Ishikawa (cell line): ENCODE measurements around the gene EEIG1.

Experiments used
- MAX ChIP-seq: IDR thresholded peaks from 2 replicates; pipeline ENCODE4 v1.6.1; 2012
- REST ChIP-seq: IDR thresholded peaks from 2 replicates; pipeline ENCODE4 v1.6.1; 2012; ENCODE audit warnings: low read depth, mild to moderate bottlenecking
- TAF1 ChIP-seq: IDR thresholded peaks from 2 replicates; pipeline ENCODE4 v1.6.1; 2012; ENCODE audit warnings: low read depth, mild to moderate bottlenecking
- USF1 ChIP-seq: IDR thresholded peaks from 2 replicates; pipeline ENCODE4 v1.6.1; 2012
- ZBTB7A ChIP-seq: IDR thresholded peaks from 2 replicates; pipeline ENCODE4 v1.6.1; 2012; ENCODE audit warnings: low read depth

GRCh38 chr9:128026255-128026772, 45.5 kb upstream of the EEIG1 start:
- TF ChIP-seq USF1 (no peak), TAF1 (no peak), MAX (no peak), ZBTB7A (no peak), REST (no peak)
